HL-60 (cell line): ENCODE data around the gene VCAN.

Experiments used
- GABPA ChIP-seq: IDR thresholded peaks from 2 replicates; pipeline ENCODE4 v1.6.1; 2012; ENCODE audit warnings: low read depth
- POLR2AphosphoS5 ChIP-seq: IDR thresholded peaks from 2 replicates; pipeline ENCODE4 v1.6.1; 2012; ENCODE audit warnings: low read depth
- TF ChIP-seq, protein P1 (sequence below): IDR thresholded peaks from 2 replicates; pipeline ENCODE4 v1.6.1; 2012; ENCODE audit warnings: low read depth; ENCODE audit not compliant: insufficient replicate concordance
- TF ChIP-seq, protein P2 (sequence below): IDR thresholded peaks from one replicate; pipeline ENCODE4 v1.5.1; 2011; ENCODE audit warnings: low read length, control low read depth, inconsistent platforms; ENCODE audit not compliant: insufficient read depth

DNA sequence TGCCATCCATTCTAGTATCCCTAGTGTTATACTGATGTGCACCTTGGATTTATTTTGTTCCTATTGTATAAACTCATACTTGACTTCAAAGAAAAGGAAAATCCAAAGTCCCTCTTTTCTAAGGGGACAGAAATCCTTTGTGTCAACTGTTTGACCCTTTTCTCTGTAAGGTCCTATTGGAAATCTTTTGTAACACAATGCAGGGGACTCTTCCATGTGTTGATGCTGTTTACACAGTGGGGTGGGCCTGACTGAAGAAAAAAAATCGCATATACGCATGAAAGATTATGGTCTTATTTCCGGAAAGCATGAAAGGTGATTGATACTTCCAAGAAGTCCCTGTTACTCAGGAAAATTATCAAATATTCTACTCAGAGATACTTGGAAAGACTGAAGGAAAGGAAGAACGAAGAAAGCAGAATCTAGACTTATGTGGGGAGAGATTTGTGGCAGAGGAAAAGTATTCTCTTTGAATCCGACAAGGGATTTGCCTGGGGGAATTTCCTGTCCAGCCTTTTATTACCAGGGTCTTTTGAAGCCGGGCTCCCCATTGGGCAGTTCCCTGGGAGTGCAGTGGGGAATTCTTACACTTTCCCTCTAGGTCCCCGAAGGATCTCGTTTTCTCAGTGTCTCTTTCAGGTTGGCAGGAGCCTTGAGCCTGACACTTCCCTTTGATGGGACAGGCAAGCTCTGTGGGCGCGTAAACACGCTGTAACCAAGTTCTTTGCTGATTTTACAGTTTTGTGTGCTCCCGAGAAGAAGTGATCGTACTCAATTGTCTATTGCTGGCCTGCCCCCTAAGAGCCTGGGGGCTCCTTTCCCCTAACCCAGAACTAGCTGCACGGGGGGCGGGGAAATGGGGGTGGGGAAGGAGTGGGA is 779 bp upstream of the VCAN start:
- TF ChIP-seq, protein P1, sequence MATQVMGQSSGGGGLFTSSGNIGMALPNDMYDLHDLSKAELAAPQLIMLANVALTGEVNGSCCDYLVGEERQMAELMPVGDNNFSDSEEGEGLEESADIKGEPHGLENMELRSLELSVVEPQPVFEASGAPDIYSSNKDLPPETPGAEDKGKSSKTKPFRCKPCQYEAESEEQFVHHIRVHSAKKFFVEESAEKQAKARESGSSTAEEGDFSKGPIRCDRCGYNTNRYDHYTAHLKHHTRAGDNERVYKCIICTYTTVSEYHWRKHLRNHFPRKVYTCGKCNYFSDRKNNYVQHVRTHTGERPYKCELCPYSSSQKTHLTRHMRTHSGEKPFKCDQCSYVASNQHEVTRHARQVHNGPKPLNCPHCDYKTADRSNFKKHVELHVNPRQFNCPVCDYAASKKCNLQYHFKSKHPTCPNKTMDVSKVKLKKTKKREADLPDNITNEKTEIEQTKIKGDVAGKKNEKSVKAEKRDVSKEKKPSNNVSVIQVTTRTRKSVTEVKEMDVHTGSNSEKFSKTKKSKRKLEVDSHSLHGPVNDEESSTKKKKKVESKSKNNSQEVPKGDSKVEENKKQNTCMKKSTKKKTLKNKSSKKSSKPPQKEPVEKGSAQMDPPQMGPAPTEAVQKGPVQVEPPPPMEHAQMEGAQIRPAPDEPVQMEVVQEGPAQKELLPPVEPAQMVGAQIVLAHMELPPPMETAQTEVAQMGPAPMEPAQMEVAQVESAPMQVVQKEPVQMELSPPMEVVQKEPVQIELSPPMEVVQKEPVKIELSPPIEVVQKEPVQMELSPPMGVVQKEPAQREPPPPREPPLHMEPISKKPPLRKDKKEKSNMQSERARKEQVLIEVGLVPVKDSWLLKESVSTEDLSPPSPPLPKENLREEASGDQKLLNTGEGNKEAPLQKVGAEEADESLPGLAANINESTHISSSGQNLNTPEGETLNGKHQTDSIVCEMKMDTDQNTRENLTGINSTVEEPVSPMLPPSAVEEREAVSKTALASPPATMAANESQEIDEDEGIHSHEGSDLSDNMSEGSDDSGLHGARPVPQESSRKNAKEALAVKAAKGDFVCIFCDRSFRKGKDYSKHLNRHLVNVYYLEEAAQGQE: no peak
- TF ChIP-seq, protein P2, sequence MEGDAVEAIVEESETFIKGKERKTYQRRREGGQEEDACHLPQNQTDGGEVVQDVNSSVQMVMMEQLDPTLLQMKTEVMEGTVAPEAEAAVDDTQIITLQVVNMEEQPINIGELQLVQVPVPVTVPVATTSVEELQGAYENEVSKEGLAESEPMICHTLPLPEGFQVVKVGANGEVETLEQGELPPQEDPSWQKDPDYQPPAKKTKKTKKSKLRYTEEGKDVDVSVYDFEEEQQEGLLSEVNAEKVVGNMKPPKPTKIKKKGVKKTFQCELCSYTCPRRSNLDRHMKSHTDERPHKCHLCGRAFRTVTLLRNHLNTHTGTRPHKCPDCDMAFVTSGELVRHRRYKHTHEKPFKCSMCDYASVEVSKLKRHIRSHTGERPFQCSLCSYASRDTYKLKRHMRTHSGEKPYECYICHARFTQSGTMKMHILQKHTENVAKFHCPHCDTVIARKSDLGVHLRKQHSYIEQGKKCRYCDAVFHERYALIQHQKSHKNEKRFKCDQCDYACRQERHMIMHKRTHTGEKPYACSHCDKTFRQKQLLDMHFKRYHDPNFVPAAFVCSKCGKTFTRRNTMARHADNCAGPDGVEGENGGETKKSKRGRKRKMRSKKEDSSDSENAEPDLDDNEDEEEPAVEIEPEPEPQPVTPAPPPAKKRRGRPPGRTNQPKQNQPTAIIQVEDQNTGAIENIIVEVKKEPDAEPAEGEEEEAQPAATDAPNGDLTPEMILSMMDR: no peak
- TF ChIP-seq POLR2AphosphoS5 (no peak), GABPA (no peak)
